HG03439 (cell line): ENCODE data around the gene CROCC2.

Source experiments
- ATAC-seq: cut with Tn5 transposase; IDR thresholded peaks from one replicate; pipeline ENCODE4 v1.9.1; 2021; ENCODE audit warnings: mild to moderate bottlenecking, moderate library complexity; ENCODE audit not compliant: unreplicated experiment

Gene CROCC2

GRCh38 chr2:240932724-240933047 is 26.6 kb downstream of the CROCC2 start:
- ATAC-seq: no peak

- no peak for ATAC-seq
Measured at GRCh38 chr2:240933048-240933965, 27.2 kb downstream of the CROCC2 start.

- no peak for ATAC-seq
Measured at GRCh38 chr2:240933966-240934700, 28.0 kb downstream of the CROCC2 start.

GRCh38 chr2:240934701-240935102 is 28.6 kb downstream of the CROCC2 start:
- ATAC-seq: no peak

GRCh38 chr2:240935103-240935876 is 29.2 kb downstream of the CROCC2 start:
- ATAC-seq: no peak

GRCh38 chr2:240936106-240936505 is 30.0 kb downstream of the CROCC2 start:
- ATAC-seq: no peak

GRCh38 chr2:240946046-240946445 is 39.9 kb downstream of the CROCC2 start:
- ATAC-seq: no peak

- ATAC-seq: no peak
Measured at GRCh38 chr2:240946654-240947053, 40.5 kb downstream of the CROCC2 start.

GRCh38 chr2:240947176-240947575 is 41.0 kb downstream of the CROCC2 start:
- ATAC-seq: no peak

GRCh38 chr2:240947607-240948006 is 41.5 kb downstream of the CROCC2 start:
- no peak for ATAC-seq

GRCh38 chr2:240948086-240948485 is 42.0 kb downstream of the CROCC2 start:
- ATAC-seq: no peak

- ATAC-seq: no peak
Measured at GRCh38 chr2:240948905-240949790, 43.0 kb downstream of the CROCC2 start.

- no peak for ATAC-seq
Measured at GRCh38 chr2:240949791-240950705, 43.9 kb downstream of the CROCC2 start.

GRCh38 chr2:240951045-240951594 is 45.0 kb downstream of the CROCC2 start:
- ATAC-seq: no peak

GRCh38 chr2:240952496-240953246 is 46.5 kb downstream of the CROCC2 start:
- ATAC-seq: no peak

GRCh38 chr2:240953426-240954410 is 47.6 kb downstream of the CROCC2 start:
- ATAC-seq: no peak
